SHP77 (cell line): ENCODE measurements around the gene CPLX3.

Experiments used
- DNase-seq, 2 experiments: peaks; one replicate each; lab custom pipeline; 2025; lab: John Stamatoyannopoulos, UW

Gene CPLX3

GRCh38 chr15:74788042-74788682 is 38.3 kb upstream of the CPLX3 start:
- no peak for DNase-seq

DNA sequence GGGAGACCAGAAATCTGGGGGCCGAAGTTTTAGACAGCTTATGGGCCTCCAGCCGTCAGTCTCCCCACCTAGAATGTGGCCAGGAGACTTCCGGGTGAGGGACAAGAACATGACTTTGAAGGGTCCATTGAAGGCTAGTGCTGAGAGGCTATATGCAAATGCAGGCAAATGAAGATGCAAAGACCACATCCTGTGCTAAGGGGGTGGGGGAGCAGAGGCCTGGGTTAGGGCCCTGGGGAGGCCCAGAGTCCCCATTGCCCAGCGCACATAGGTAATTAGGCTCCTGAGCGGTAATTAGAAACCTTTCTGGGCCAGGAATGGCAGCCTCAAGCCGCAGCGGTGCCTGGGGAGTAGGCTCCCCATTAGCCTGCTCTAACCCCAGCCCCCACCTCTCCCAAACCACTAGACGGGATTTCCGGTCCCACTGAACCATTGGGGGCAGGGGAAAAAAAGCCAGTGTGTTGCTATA is 37.7 kb upstream of the CPLX3 start:
- no peak for DNase-seq

DNA sequence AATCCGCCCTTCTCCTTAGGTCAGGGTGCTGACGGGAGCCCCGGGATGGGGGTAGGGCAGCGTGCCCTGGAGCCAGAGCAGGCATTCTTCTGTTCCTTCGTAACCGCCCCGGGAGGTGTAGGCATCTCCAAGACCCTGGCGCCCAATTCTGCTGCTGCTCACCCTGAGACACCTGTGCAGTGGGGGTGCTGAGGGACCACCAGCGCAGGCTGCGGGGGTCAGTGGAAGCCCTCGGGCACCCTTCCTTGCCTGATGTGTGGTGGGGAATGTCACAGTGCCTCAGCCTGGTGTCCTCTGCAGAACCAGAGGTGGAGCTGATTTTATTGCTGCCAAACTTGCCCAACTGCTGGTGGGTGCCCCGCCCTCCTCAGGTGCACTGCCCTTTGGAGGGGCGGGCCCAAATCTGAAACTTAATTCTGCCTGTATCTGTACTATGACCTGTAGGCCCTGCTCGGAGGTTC is 37.2 kb upstream of the CPLX3 start:
- no peak for DNase-seq

DNA sequence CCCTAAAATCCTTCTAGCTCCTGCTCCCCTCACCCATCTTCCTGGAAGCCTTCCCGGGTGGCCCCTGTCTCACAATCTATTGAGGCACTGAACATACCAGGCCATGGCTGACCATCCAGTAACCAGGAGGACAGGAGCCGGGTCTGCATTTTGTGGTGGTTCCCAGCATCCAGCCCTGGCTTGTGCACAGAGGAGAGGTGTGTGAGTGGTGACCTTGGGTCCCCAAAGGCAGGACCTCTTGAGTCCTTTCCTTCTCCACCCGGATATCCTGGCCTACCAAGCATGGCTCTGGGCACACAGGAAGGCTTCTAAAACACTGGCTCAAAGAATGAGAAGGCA is 36.7 kb upstream of the CPLX3 start:
- no peak for DNase-seq

DNA sequence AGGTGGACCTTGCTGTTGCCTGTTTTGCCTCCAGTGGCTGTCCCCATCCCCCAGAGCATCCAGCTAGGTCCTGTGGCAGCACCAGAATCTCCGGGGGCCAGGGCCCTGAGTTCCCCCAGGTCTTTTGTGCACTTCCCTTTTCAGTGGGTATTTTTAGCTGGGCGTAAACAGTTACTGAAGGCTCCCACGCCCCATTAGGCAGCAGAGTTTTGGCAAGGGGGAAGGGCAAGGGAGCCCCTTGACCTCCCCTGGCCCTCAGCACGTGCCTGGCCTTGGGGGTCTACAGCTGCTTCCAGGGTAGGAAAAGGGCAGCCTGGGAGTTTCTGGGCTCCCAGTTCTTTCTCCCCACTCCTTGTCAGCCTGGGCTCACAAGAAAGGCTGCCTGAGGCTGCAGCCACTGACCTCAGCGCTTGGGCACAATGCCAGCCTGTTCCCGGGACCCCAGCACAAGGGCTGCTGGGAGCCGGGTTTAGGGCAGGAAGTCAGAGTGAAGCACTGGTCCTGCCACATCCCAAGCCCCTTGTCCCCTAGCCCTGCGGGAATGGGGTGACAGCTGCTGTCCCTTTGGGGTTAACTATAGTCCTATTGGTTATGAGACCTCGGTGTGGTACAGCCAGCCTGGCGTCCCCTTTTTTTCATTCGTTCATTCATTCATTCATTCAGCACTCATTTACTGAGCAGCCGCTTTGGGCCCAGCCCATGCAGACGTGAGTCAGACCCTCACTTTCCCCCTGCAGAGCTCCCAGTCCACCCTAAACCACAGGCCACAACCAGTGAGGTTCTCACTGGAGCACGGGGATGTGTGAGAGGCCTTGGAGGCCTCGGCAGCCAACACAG is 36.1 kb upstream of the CPLX3 start:
- peak in 1 of 2 experiments; percentile 19 for DNase-seq

DNA sequence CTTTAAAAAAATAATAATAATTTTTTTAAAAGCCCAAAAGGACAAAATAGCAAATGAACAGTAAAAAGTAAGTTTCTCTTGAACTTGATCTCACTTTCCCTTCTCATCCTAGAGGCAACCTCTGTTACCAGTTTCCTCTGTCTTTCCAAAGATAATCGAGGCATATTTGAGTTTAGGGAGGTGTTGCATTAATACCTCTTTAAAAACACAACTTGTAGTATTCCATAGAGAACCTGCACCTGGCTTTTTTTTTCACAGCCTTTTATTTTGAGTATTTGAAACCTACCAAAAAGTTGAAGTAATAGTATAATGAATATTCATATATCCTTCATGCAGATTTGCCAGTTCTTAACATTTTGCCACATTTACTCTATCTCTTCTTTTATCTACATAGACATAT is 35.4 kb upstream of the CPLX3 start:
- no peak for DNase-seq

DNA sequence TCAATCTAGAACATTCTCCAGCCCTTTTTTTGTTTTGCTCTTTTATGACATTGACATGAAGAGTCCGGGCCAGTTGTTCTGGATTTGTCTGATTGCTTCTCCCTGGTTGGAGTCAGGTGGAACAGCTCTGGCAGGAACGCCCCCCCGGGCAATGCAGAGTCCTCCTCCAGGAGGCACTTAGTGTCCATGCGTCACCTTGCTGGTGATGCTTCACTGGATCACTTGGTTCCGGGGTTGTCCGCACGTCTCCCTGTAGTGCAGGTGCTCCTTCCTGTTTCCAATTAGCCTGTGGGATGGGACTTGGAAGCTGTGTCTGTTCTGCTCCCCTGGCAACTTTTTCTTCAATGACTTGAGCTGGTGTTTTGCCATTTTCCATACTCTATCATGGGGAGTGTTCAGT is 34.8 kb upstream of the CPLX3 start:
- no peak for DNase-seq

DNA sequence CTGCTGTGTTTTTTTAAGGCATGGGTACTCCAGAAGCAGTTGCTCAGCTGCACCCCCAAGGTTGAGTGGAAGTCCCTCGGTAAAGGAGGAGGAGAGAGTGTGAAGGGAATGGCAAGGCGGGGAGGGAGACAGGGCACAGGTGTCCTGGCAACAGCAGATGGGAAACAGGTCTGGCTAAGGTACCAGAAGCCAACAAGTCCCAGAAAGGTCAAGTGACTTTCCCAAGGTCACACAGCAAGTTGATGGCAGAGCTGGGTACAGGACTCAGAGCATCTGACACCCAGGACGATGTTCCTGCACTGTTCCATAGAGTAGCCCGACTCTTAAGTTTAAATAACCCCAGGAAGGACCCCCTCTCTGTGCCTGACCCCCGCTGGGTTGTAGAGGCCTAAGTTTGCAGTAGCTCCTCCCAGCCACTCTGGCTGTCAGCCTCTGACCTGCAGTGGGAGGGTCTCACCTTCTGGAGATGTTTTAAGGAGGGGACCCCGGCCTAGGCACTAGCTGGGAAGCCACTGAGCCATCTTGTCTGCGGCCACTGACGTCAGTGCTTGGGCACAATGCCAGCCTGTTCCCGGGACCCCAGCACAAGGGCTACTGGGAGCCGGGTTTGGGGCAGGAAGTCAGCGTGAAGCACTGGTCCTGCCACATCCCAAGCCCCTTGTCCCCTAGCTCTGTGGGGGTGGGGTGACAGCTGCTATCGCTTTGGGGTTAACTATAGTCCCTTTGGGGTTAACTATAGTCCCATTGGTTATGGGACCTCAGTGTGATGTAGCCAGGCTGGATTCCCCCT is 34.0 kb upstream of the CPLX3 start:
- DNase-seq = no peak

GRCh38 chr15:74793135-74794028 is 33.0 kb upstream of the CPLX3 start:
- no peak for DNase-seq

DNA sequence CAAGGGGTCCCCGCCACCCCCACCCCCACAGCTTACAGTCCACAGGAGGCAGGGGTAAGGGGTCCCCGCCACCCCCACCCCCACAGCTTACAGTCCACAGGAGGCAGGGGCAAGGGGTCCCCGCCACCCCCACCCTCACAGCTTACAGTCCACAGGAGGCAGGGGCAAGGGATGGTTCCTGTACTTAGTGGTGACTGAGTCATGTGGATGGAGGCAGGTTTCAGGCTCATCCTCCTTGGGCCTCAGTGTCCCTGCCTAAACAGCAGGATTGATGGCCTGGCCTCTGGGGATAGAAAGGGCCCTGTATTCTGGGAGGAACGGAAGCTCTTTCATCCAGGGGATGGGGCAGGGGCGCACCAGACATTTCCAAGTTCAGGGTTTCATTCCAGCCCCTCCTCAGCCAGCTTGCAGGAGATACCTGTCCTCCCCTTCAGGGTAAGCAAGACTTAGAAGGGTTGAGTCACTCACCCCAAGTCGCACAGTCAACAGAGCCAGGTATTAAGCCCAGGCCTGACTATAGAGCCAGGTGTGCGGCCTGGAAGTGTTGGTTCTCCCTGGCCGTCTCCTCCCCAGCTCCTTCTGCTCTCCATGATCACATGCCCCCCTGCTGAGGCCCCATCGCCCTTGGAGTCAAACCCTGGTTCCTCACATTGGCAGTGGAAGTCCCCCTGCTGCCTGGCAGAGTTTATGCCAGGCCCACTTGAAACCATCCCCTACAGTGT is 32.0 kb upstream of the CPLX3 start:
- no peak for DNase-seq

DNA sequence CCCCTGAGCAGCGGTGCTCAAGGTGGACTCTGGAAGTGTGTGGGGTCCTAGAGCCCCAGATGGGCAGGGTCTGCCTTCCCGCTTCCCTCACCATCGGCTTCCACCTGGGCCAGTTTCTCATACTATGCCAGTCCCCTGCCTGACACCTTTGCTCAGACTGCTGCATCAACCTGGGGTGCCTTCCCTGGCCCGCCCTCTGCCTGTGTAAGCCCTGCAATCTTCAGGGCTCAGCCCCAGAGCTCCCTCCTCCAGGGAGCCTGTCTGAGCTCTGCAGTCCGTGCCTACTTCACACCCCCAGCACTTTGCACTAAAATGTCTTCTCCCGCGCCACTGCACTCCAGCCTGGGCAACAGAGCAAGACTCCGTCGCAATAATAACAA is 31.5 kb upstream of the CPLX3 start:
- no peak for DNase-seq

DNA sequence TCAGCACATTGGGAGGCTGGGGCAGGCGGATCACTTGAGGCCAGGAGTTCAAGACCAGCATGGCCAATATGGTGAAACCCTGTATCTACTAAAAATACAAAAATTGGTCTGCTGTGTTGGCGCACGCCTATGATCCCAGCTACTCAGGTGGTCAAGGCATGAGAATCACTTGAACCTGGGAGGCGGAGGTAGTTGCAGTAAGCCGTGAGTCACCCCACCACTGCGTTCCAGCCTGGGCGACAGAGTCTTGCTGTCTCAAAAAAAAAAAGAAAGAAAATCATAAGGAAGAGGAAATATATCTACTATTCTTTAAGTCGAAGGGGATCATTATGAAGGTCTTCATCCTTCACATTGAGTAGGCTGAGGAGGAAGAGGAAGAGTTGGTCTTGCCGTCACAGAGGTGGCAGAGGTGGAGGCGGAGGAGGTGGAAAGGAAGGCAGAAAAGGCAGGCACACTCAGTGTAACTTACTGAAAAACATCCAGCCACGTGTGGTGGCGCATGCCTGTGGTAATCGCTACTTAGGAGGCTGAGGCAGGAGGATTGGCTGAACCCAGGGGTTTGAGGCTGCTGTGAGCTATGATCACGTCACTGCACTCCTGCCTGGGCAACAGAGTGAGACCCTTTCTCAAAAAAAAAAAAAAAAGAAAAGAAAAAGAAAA is 30.3 kb upstream of the CPLX3 start:
- DNase-seq = no peak

DNA sequence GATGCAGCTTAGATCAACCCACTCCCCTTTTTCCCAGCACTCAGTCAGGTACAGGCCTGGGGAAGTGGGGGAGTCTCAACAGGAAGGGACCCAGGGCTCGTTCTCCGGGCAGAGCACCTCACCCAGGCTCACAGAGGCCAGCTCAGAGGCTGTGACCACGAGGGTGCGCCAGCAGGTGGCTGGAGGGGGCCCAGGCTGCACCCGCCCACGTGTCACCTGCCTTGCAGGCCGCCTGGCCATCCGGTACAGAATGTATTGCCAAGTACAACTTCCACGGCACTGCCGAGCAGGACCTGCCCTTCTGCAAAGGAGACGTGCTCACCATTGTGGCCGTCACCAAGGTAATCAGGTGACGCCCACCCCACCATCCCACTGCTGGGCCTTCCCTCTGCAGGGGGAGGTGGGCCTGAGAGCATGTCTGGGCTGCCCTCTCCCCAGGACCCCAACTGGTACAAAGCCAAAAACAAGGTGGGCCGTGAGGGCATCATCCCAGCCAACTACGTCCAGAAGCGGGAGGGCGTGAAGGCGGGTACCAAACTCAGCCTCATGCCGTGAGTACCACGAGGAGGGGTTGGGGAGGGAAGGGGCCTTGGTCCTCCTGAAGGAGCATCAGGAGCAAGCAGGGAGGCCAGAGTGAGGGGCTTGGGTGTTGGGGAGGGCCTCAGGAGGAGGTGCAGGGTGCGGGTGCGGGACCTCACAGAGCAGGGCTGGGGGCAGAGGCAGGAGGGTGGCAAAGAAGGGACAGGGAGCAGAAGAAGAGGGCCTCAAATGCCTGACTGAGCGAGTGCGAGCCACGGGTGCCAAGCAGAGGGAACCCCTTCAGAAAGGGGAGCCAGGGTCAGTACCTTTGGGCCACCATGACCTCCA is 27.8 kb upstream of the CPLX3 start:
- DNase-seq = no peak

DNA sequence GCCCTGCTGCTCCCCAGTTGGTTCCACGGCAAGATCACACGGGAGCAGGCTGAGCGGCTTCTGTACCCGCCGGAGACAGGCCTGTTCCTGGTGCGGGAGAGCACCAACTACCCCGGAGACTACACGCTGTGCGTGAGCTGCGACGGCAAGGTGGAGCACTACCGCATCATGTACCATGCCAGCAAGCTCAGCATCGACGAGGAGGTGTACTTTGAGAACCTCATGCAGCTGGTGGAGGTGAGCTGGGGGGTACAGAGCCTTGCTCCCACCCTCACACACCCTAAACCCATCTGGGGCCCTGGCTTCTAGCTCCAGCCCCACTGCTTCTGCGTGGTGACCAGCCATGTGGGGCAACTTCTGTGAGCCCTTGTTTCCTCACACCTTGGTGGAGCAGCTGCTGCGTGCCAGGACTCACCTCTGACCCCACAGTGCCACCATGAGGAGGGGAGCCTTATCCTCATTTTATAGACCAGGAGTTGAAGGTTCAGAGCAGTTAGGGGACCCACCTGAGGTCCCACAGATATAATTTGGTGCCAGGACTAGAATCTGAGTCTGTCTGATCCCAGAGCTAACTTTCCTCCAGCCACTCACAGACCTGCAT is 27.1 kb upstream of the CPLX3 start:
- DNase-seq = no peak

DNA sequence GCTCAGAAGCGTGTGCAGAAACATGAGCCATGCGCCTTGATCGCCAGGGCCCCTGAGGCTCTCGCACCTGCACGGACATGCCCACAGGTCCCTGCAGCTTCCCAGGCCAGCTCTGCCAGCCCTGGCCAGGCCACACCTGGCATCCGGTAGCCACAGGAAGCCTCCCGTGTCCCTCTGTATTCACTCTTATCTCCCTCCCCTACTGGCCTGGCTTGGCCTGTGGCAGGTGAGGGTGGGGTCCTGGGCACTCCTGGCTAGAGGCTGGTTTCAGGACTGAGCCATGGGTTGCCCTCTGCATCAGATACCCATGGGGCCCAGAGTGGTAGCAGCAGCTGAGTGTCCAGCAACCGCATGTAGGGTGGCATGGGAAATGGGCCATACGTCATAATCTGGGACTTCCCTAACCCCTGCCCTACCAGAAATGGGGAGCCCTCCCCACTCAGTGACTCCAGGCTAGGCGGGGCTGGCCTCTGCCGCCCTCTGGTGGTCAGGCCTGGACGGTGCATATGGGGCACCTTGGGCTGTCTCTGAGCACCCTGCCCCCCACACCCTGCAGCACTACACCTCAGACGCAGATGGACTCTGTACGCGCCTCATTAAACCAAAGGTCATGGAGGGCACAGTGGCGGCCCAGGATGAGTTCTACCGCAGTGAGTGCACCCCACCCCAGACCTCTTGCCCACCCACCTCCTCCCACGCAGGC is 26.4 kb upstream of the CPLX3 start:
- DNase-seq = no peak

DNA sequence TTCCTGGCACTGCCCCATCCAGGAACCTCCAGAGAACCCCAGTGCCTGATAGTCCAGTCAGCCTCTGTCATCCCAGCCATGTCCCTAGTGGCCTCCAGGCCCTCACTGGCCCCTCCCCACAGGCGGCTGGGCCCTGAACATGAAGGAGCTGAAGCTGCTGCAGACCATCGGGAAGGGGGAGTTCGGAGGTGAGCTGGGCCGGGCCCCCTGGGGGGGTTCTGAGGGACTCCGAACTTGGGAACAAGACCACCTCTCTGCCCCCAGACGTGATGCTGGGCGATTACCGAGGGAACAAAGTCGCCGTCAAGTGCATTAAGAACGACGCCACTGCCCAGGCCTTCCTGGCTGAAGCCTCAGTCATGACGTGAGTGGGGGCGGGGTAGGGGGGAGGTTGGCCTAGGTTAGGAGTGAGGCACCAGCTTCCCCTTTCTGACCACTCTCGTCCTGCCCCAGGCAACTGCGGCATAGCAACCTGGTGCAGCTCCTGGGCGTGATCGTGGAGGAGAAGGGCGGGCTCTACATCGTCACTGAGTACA is 25.8 kb upstream of the CPLX3 start:
- no peak for DNase-seq

DNA sequence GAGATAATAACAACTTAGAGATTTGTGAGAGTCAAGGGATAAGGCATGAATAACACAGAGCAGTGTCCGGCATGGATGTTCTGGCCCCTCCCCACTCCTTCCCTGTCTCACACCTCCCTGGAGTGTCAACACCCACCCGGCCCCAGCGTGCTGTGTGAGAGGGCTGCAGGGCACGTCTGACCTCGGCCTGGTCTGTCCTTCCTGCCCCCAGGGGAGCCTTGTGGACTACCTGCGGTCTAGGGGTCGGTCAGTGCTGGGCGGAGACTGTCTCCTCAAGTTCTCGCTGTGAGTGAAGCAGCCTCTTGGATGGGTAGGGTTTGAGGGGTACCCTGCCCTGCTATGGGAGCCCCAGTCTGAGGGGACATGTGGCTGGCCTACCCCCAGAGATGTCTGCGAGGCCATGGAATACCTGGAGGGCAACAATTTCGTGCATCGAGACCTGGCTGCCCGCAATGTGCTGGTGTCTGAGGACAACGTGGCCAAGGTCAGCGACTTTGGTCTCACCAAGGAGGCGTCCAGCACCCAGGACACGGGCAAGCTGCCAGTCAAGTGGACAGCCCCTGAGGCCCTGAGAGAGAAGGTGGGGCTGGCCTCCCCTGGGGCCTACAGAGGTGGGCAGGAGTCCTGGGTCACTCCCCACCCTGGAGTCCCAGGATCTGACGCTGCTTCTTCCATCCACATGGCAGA is 25.0 kb upstream of the CPLX3 start:
- no peak for DNase-seq

- DNase-seq = no peak
Observed at GRCh38 chr15:74802290-74802689, 24.1 kb upstream of the CPLX3 start.
